DND-41 (cell line): ENCODE results near the gene AK8.

Experiments
- ATAC-seq: fragments of 200-7000 bp; cut with Tn5 transposase; 3 replicates; pipeline ENCODE4 v1.9.1; 2021; ENCODE audit warnings: low read depth; ENCODE audit not compliant: insufficient read depth
- DNase-seq: peaks from one replicate; pipeline ENCODE4 v3.0.0-alpha.2; 2020
- H2AFZ ChIP-seq: 2 replicates; pipeline ENCODE4 v1.6.0; 2012; ENCODE audit warnings: low read depth, low read length
- H3K27ac ChIP-seq: 2 replicates; pipeline ENCODE4 v1.5.1; 2012; ENCODE audit warnings: low read length, inconsistent platforms
- H3K27me3 ChIP-seq: fragments of 200-600 bp; sonication (generic); 2 replicates; pipeline ENCODE4 v1.6.0; 2012; ENCODE audit warnings: low read length, mild to moderate bottlenecking, inconsistent platforms; ENCODE audit not compliant: insufficient read depth, poor library complexity
- H3K36me3 ChIP-seq: 2 replicates; pipeline ENCODE4 v1.5.1; 2012; ENCODE audit warnings: low read length, inconsistent platforms; ENCODE audit not compliant: insufficient read depth
- H3K4me1 ChIP-seq: 2 replicates; pipeline ENCODE4 v1.5.1; 2012; ENCODE audit warnings: mild to moderate bottlenecking, low read length; ENCODE audit not compliant: insufficient read depth
- H3K4me2 ChIP-seq: 2 replicates; pipeline ENCODE4 v1.6.0; 2012; ENCODE audit warnings: mild to moderate bottlenecking, moderate library complexity, low read length, inconsistent platforms; ENCODE audit not compliant: insufficient read depth
- H3K4me3 ChIP-seq, 2 experiments: fragments of 200-600 bp in 1 of 2; shearing (Covaris generic) in 1 of 2; 2 replicates each; pipeline ENCODE4 v1.5.1; 2012 to 2016; ENCODE audit warnings: inconsistent platforms in 2 of 2, low read length in 2 of 2, mild to moderate bottlenecking in 2 of 2, low read depth in 1 of 2, moderate library complexity in 1 of 2
- H3K79me2 ChIP-seq: 2 replicates; pipeline ENCODE4 v1.6.0; 2012; ENCODE audit warnings: low read length, inconsistent platforms; ENCODE audit not compliant: insufficient read depth
- H3K9ac ChIP-seq: 2 replicates; pipeline ENCODE4 v1.6.0; 2012; ENCODE audit warnings: low read depth, mild to moderate bottlenecking, inconsistent platforms, low read length, moderate library complexity
- H3K9me3 ChIP-seq: 2 replicates; pipeline ENCODE4 v1.5.1; 2012; ENCODE audit warnings: low read length, moderate library complexity, mild to moderate bottlenecking, inconsistent platforms; ENCODE audit not compliant: insufficient read depth, severe bottlenecking
- H4K20me1 ChIP-seq: 2 replicates; pipeline ENCODE4 v1.6.0; 2012; ENCODE audit warnings: low read length; ENCODE audit not compliant: insufficient read depth
- EZH2 ChIP-seq: IDR thresholded peaks from 3 replicates; pipeline ENCODE4 v1.6.1; 2012; ENCODE audit warnings: borderline replicate concordance, low read depth, mild to moderate bottlenecking, moderate library complexity, low read length, inconsistent platforms; ENCODE audit not compliant: severe bottlenecking
- TF ChIP-seq, protein P1 (sequence below): IDR thresholded peaks from 2 replicates; pipeline ENCODE4 v1.5.1; 2012; ENCODE audit warnings: borderline replicate concordance, low read length, moderate library complexity, mild to moderate bottlenecking; ENCODE audit not compliant: poor library complexity, severe bottlenecking; ENCODE audit errors: extremely low read depth

AK8 gene

DNA sequence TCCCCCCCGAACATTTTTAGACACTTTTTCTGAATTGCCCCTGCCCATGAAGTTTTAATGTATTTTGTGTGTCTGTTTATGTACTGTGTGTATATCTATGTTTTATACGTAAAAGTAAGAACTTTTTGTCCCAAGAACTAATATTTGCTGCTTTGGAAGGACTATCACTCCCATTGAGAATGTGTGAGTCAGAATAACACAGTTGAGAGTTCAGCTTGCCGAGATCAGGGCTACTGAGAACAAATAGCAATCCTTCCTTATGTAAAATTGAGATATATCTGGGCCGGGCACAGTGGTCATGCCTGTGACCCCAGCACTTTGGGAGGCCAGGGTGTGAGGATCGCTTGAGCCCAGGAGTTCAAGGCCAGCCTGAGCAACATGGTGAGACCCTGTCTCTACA lies 196.5 kb downstream of the AK8 start:
- Histone ChIP-seq H3K4me3 (no peak overlapping the region), H3K27me3 (no peaks in the 10 kb centered on the region), H3K4me1 (no peaks in the 10 kb centered on the region), H3K27ac (no peak overlapping the region), H3K9me3 (no peaks in the 10 kb centered on the region), H2AFZ (no peak overlapping the region), H3K79me2 (peaks cover 55% of the 10 kb centered on the region), H3K36me3 (peaks cover 73% of the 10 kb centered on the region), H3K4me2 (no peak overlapping the region), H4K20me1 (peaks cover 35% of the 10 kb centered on the region; the same call in 1 of the 2 replicates), H3K9ac (no peak overlapping the region)
- DNase-seq (no peak), ATAC-seq (no peak)
- TF ChIP-seq, protein P1, sequence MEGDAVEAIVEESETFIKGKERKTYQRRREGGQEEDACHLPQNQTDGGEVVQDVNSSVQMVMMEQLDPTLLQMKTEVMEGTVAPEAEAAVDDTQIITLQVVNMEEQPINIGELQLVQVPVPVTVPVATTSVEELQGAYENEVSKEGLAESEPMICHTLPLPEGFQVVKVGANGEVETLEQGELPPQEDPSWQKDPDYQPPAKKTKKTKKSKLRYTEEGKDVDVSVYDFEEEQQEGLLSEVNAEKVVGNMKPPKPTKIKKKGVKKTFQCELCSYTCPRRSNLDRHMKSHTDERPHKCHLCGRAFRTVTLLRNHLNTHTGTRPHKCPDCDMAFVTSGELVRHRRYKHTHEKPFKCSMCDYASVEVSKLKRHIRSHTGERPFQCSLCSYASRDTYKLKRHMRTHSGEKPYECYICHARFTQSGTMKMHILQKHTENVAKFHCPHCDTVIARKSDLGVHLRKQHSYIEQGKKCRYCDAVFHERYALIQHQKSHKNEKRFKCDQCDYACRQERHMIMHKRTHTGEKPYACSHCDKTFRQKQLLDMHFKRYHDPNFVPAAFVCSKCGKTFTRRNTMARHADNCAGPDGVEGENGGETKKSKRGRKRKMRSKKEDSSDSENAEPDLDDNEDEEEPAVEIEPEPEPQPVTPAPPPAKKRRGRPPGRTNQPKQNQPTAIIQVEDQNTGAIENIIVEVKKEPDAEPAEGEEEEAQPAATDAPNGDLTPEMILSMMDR: no peak
- no peak for TF ChIP-seq EZH2

DNA sequence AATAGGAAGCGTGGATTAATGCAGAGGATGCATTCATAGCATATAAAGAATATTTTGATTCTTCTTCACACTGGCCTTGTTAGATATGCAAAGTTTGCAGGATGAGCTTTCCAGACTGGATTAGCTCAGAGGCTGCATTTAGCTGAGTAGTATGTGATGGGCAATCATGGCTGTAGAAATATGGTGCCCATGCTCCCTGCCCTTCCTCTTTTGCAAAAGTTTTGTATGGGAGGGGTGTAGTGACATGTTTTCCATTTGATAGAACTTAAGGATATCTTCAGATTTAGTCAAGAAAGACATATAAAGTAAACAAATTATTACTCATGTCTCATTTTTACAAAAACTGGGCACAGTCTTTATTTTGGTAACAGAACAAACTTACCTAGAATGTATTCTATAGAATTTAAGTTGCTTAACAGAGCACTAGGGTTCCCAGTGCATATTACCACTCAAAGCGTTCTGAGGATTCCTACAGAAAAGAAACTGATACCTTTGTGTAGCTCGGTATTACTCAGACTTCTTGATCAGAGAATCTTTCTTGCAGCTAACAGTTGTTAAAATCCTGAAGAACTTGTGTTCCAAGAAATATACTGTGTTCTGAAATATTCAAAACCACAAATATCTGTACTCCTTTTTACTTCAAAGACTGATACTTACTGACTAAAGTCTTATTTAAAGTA lies 198.0 kb downstream of the AK8 start:
- Histone ChIP-seq H4K20me1 (peaks cover 44% of the 10 kb centered on the region; the same call in 1 of the 2 replicates), H2AFZ (no peak overlapping the region), H3K9ac (no peak overlapping the region), H3K79me2 (peaks cover 69% of the 10 kb centered on the region), H3K4me3 (no peak overlapping the region), H3K36me3 (peaks cover 59% of the 10 kb centered on the region), H3K27ac (no peak overlapping the region), H3K4me1 (no peaks in the 10 kb centered on the region; the same call in 1 of the 2 replicates), H3K4me2 (no peak overlapping the region), H3K9me3 (no peaks in the 10 kb centered on the region), H3K27me3 (no peaks in the 10 kb centered on the region)
- TF ChIP-seq EZH2: no peak
- TF ChIP-seq, protein P1: no peak
- DNase-seq (no peak), ATAC-seq (no peak)

DNA sequence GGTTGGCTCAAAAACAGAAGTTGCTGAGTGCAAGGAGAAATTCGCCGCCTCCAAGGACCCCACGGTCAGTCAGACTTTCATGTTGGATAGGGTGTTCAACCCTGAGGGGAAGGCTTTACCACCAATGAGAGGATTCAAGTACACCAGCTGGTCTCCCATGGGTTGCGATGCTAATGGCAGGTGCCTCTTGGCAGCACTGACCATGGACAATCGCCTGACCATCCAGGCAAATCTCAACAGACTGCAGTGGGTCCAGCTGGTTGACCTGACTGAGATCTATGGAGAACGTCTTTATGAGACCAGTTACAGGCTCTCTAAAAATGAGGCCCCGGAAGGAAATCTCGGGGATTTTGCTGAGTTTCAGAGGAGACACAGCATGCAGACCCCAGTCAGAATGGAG lies 200.1 kb downstream of the AK8 start:
- Histone ChIP-seq H3K27me3 (no peaks in the 10 kb centered on the region), H3K9ac (no peak overlapping the region), H3K9me3 (no peaks in the 10 kb centered on the region), H3K4me2 (no peak overlapping the region), H3K36me3 (peaks cover 40% of the 10 kb centered on the region), H3K4me3 (no peak overlapping the region), H3K79me2 (peaks cover 90% of the 10 kb centered on the region), H2AFZ (no peak overlapping the region), H3K27ac (no peak overlapping the region), H3K4me1 (peaks cover 8% of the 10 kb centered on the region; the same call in 1 of the 2 replicates), H4K20me1 (peaks cover 58% of the 10 kb centered on the region; the same call in 1 of the 2 replicates)
- TF ChIP-seq EZH2: no peak
- TF ChIP-seq, protein P1: no peak
- ATAC-seq (no peak), DNase-seq (no peak)
